Measurements from ENCODE around the gene ZBED1.
"Not testable (repeated sequence)": the region's sequence is repeated elsewhere in the genome, so short reads cannot be mapped to it uniquely, and the experiment has no call there.

Gene ZBED1

DNA sequence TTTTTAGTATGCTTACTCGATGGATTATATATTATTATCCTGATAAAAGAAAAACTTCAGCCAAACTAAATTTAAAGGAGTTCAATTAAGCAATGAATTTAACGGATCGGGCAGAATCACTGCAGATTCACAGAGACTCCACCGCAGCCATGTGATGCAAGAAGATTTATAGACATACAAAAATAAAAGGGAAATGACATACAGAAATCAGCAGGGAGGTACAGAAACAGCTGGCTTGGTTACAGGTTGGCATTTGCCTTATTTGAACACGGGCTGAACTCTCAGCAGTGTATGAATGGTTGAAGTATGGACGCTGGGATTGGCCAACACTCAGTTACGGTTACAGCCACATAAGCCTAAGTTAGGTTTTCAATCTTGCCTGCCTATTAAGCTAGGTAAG lies 35.4 kb upstream of the ZBED1 start:
- TF ChIP-seq, protein P1, sequence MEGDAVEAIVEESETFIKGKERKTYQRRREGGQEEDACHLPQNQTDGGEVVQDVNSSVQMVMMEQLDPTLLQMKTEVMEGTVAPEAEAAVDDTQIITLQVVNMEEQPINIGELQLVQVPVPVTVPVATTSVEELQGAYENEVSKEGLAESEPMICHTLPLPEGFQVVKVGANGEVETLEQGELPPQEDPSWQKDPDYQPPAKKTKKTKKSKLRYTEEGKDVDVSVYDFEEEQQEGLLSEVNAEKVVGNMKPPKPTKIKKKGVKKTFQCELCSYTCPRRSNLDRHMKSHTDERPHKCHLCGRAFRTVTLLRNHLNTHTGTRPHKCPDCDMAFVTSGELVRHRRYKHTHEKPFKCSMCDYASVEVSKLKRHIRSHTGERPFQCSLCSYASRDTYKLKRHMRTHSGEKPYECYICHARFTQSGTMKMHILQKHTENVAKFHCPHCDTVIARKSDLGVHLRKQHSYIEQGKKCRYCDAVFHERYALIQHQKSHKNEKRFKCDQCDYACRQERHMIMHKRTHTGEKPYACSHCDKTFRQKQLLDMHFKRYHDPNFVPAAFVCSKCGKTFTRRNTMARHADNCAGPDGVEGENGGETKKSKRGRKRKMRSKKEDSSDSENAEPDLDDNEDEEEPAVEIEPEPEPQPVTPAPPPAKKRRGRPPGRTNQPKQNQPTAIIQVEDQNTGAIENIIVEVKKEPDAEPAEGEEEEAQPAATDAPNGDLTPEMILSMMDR (IDR thresholded peaks at IDR 0.05) = no peak
- no peak for DNase-seq (ENCODE audit: low spot score)
- Histone ChIP-seq H3K4me3 (no peak overlapping the region), H3K27ac (no peak overlapping the region)

DNA sequence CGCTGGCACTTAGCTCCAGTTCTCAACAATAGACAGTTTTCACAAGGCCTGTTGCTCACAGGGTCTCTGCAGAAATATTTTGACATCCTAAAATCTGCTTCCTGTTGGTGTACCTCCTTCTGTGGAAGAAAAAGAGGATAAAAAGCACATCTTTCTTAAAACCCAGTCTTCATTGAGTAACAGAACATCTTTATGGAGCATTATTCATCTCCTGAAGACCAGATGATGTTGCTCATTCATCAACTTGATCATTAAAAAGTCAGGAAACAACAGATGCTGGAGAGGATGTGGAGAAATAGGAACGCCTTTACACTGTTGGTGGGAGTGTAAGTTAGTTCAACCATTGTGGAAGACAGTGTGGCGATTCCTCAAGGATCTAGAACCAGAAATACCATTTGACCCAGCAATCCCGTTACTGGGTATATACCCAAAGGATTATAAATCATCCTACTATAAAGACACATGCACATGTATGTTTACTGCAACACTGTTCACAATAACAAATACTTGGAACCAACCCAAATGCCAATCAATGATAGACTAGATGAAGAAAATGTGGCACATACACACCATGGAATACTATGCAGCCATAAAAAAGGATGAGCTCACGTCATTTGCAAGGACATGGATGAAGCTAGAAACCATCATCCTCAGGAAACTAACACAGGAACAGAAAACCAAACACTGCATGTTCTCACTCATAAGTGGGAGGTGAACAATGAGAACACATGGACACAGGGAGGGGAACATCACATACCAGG lies 33.7 kb upstream of the ZBED1 start:
- H3K27ac ChIP-seq; H3K4me3 ChIP-seq; DNase-seq (ENCODE audit: low spot score): not testable (repeated sequence)

DNA sequence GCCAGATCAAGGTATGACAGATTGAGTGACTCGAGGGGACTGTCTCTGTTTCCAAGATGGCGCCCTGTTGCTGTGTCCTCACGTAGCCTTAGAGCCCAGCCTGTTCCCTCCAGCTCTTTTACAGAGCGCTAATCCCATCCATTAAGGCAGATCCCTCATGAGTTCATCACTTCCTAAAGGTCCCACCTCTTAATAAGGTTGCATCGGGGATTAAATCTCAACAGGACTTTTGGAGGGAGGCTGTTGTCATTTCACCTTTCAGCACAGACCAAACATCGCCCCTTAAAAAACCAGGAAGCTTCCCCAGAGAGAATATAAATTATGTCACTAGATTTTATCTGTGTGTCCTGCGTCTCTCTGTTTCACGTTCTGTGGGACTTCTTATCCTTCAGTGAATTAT lies 32.6 kb upstream of the ZBED1 start:
- TF ChIP-seq, protein P1 (IDR thresholded peaks at IDR 0.05) = no peak
- Histone ChIP-seq H3K4me3 (no peak overlapping the region), H3K27ac (no peak overlapping the region)
- DNase-seq (ENCODE audit: low spot score) = no peak

DNA sequence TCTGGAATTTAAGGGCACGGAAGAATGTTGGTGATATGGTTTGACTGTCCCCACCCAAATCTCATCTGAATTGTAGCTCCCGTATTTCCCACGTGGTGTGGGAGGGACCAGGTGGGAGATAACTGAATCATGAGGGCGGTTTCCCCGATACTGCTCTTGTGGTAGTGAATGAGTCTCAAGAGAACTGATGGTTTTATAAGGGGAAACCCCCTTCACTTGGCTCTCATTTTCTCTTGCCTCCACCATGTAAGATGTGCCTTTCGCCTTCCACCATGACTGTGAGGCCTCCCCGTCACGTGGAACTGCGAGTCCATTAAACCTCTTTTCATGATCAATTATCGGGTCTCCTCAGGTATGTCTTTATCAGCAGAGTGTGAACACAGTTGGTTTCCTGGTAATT lies 25.6 kb upstream of the ZBED1 start:
- Histone ChIP-seq H3K4me3 (no peak overlapping the region), H3K27ac (no peak overlapping the region)
- no peak for DNase-seq (ENCODE audit: low spot score)
- TF ChIP-seq, protein P1 (IDR thresholded peaks at IDR 0.05) = no peak

DNA sequence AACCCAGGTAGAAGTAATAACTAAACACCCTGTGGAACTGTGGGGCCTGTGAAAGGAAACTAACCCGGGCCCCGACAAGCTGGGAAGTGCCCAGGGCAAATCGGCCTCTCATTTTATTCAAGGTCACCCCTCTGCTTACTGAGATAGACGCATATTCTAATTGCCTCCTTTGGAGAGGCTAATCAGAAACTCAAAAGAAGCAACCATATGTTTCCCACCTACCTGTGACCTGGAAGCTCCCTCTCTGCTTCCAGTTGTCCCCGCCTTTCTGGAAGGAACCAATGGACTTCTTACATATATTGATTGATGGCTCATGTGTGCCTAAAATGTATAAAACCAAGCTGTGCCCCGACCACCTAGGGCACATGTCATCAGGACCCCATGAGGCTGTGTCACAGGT lies 23.1 kb upstream of the ZBED1 start:
- Histone ChIP-seq H3K27ac (no peak overlapping the region), H3K4me3 (no peak overlapping the region)
- TF ChIP-seq, protein P1 (IDR thresholded peaks at IDR 0.05) = no peak
- DNase-seq (ENCODE audit: low spot score) = no peak

DNA sequence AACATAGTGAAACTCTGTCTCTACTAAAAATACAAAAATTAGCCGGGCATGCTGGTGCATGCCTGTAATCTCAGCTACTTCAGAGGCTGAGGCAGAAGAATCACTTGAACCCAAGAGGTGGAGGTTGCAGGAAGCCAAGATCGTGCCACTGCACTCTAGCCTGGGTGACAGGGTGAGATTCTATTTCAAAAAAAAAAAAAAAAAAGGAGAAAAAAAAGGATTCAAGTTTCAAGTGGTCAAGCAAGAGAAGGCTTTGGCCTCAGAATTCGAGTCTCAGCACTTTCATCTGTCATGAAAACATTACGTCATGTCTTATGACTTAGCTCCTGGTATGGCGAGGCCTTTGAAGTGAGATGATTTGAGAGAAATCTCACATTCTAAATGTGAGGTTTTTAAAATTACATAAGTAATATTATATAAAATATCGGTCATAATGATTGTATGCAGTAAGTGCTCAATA lies 21.2 kb upstream of the ZBED1 start:
- Histone ChIP-seq H3K27ac (peak overlapping the region in 1 of 2 donors; percentile 6), H3K4me3 (no peak overlapping the region)
- DNase-seq (ENCODE audit: low spot score) = no peak
- TF ChIP-seq, protein P1 (IDR thresholded peaks at IDR 0.05) = no peak

DNA sequence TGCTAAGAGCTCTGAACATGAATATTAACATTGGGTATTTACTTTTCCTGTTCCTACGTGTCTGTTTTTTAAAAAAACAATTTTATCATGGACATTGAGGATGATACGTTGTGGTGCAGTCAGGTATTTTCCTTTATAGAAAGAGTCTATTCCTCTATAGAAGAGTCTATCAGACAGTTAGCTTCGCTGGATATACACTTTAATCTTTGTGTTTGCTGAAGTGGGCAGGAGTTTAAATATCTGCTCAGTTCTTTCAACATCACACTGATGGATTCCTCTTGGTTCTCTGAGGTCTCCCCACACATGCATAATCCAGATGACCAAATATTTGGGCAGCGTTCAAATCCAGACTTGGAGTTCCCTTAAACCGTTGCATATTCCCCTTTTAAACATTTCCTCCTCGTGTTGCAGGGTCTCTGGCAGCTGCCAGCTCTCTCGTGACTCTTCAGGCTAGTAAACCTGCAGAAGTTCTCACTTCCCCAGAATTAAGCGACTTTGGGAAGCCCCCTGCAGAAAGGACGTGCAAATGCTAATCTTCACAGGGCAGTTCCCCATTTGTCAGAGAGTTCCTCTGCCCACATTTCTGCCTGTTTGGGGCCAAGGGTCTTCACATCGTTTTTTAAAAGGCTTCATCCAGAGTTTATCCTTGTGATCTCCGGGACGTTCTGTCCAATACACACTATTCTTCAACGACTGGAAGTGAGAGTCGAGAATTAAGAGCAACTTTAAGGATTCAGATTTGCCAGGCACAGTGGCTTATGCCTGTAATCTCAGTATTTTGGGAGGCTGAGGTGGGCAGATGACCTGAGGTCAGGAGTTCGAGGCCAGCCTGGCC lies 20.5 kb upstream of the ZBED1 start:
- TF ChIP-seq, protein P1 (IDR thresholded peaks at IDR 0.05) = no peak
- no peak overlapping the region for H3K4me3 ChIP-seq
- no peak for DNase-seq (ENCODE audit: low spot score)
- H3K27ac ChIP-seq = peak overlapping the region in 1 of 2 donors; percentile 6
